ENCODE results near the gene OSBPL7. TPM values are rescaled to one million over a fixed set of nuclear protein-coding genes. Genes with fewer than 3 reads are reported as not detected.

OSBPL7 gene
- total RNA-seq, 1 experiment from 2014 or later = 9.1 TPM

- POLR2A ChIA-PET (ENCODE audit: low non-redundant PET) = no interaction called here
- H3K4me1 ChIP-seq (ENCODE audit: insufficient read depth, low read length, poor library complexity, severe bottlenecking) = no peaks in the 10 kb centered on the region
- TF ChIP-seq CTCF (conservative IDR thresholded peaks at IDR 0.05; ENCODE audit: low read depth, low read length) (no peak), EZH2 (IDR thresholded peaks at IDR 0.05; ENCODE audit: borderline replicate concordance, low read depth, low read length, poor library complexity, severe bottlenecking) (no peak)
- intact Hi-C loops (cut with micrococcal nuclease; ENCODE audit: unreplicated experiment) = no loop called here
- H3K27me3 ChIP-seq (replicated peaks; ENCODE audit: insufficient read depth, low read depth, low read length, poor library complexity) = no peaks in the 10 kb centered on the region
- H3K27ac ChIP-seq (ENCODE audit: low read depth, low read length, poor library complexity, severe bottlenecking) = no peak overlapping the region
- no TSS peak for BruUV-seq (replicated peaks)
- H3K36me3 ChIP-seq (ENCODE audit: insufficient read depth, low read length, poor library complexity, severe bottlenecking) = no peaks in the 10 kb centered on the region
- H3K4me3 ChIP-seq (ENCODE audit: low read depth, low read length, poor library complexity, severe bottlenecking) = no peak overlapping the region
- no peak for DNase-seq (ENCODE audit: low spot score)
- CTCF ChIA-PET = no interaction called here
- H3K9me3 ChIP-seq (ENCODE audit: low read depth, low read length, poor library complexity, severe bottlenecking) = no peaks in the 10 kb centered on the region
These were observed 19.7 kb downstream of the OSBPL7 start for GRCh38 chr17:47801906-47802305.

GRCh38 chr17:47801176-47801765, 20.3 kb downstream of the OSBPL7 start:
- H3K36me3 ChIP-seq (ENCODE audit: insufficient read depth, low read length, poor library complexity, severe bottlenecking) = no peaks in the 10 kb centered on the region
- no peak for TF ChIP-seq CTCF (conservative IDR thresholded peaks at IDR 0.05; ENCODE audit: low read depth, low read length)
- POLR2A ChIA-PET (ENCODE audit: low non-redundant PET) = no interaction called here
- no peaks in the 10 kb centered on the region for H3K27me3 ChIP-seq (replicated peaks; ENCODE audit: insufficient read depth, low read depth, low read length, poor library complexity)
- no peak overlapping the region for H3K27ac ChIP-seq (ENCODE audit: low read depth, low read length, poor library complexity, severe bottlenecking)
- intact Hi-C loops (cut with micrococcal nuclease; ENCODE audit: unreplicated experiment) = no loop called here
- no peak overlapping the region for H3K4me3 ChIP-seq (ENCODE audit: low read depth, low read length, poor library complexity, severe bottlenecking)
- DNase-seq (ENCODE audit: low spot score) = no peak
- H3K4me1 ChIP-seq (ENCODE audit: insufficient read depth, low read length, poor library complexity, severe bottlenecking) = no peaks in the 10 kb centered on the region
- BruUV-seq (replicated peaks) = no TSS peak
- H3K9me3 ChIP-seq (ENCODE audit: low read depth, low read length, poor library complexity, severe bottlenecking) = no peaks in the 10 kb centered on the region
- CTCF ChIA-PET = no interaction called here

GRCh38 chr17:47800686-47801085, 20.9 kb downstream of the OSBPL7 start:
- Histone ChIP-seq H3K27ac (ENCODE audit: low read depth, low read length, poor library complexity, severe bottlenecking) (no peak overlapping the region), H3K27me3 (replicated peaks; ENCODE audit: insufficient read depth, low read depth, low read length, poor library complexity) (no peaks in the 10 kb centered on the region), H3K4me1 (ENCODE audit: insufficient read depth, low read length, poor library complexity, severe bottlenecking) (no peaks in the 10 kb centered on the region), H3K9me3 (ENCODE audit: low read depth, low read length, poor library complexity, severe bottlenecking) (no peaks in the 10 kb centered on the region), H3K4me3 (ENCODE audit: low read depth, low read length, poor library complexity, severe bottlenecking) (no peak overlapping the region), H3K36me3 (ENCODE audit: insufficient read depth, low read length, poor library complexity, severe bottlenecking) (no peaks in the 10 kb centered on the region)
- no peak for TF ChIP-seq EZH2 (IDR thresholded peaks at IDR 0.05; ENCODE audit: borderline replicate concordance, low read depth, low read length, poor library complexity, severe bottlenecking)
- TF ChIP-seq CTCF (conservative IDR thresholded peaks at IDR 0.05; ENCODE audit: low read depth, low read length) = no peak
- DNase-seq (ENCODE audit: low spot score) = no peak
- BruUV-seq (replicated peaks) = no TSS peak
- POLR2A ChIA-PET (ENCODE audit: low non-redundant PET) = no interaction called here
- intact Hi-C loops (cut with micrococcal nuclease; ENCODE audit: unreplicated experiment) = no loop called here
- CTCF ChIA-PET = no interaction called here

Data from A673 (cell line).